Panc1 (cell line): Measurements from ENCODE around the gene GPSM1.

ENCODE experiments used
- POLR2AphosphoS5 ChIP-seq: IDR thresholded peaks from 2 replicates; pipeline ENCODE4 v1.6.1; 2012; ENCODE audit warnings: mild to moderate bottlenecking, low read depth, low read length, moderate library complexity
- SIN3A ChIP-seq: IDR thresholded peaks from 2 replicates; pipeline ENCODE4 v1.6.1; 2012; ENCODE audit warnings: low read depth, mild to moderate bottlenecking, low read length, moderate library complexity, borderline replicate concordance; ENCODE audit not compliant: insufficient read depth
- TF ChIP-seq, protein P1 (sequence below), 2 experiments: IDR thresholded peaks; 2 replicates each; pipeline ENCODE4 v1.6.1; 2011 to 2012; ENCODE audit warnings: low read depth in 2 of 2, control low read depth in 1 of 2, low read length in 1 of 2, mild to moderate bottlenecking in 1 of 2, moderate library complexity in 1 of 2; ENCODE audit not compliant: insufficient read depth in 1 of 2

DNA sequence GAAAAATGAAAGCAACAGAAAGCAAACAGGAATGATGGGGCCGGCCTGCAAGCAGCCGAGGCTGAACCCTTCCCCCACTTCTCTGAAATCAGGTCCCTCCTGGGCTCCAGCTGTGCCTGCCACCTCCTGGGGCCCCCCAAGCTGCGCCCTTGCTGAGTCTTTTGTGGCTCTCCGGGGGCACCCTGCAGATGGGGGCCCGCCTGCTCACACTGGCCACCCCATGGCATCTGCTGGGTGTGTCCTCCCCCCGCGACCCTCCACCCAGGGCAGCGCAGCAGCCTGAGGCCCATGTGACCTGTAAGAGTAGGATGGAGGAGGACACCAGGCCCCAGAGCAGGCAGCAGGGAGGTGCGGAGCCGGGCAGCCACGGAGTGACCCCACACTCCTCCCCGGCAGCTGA lies 5.7 kb downstream of the GPSM1 start:
- TF ChIP-seq POLR2AphosphoS5: no peak
- TF ChIP-seq SIN3A: no peak
- TF ChIP-seq, protein P1, sequence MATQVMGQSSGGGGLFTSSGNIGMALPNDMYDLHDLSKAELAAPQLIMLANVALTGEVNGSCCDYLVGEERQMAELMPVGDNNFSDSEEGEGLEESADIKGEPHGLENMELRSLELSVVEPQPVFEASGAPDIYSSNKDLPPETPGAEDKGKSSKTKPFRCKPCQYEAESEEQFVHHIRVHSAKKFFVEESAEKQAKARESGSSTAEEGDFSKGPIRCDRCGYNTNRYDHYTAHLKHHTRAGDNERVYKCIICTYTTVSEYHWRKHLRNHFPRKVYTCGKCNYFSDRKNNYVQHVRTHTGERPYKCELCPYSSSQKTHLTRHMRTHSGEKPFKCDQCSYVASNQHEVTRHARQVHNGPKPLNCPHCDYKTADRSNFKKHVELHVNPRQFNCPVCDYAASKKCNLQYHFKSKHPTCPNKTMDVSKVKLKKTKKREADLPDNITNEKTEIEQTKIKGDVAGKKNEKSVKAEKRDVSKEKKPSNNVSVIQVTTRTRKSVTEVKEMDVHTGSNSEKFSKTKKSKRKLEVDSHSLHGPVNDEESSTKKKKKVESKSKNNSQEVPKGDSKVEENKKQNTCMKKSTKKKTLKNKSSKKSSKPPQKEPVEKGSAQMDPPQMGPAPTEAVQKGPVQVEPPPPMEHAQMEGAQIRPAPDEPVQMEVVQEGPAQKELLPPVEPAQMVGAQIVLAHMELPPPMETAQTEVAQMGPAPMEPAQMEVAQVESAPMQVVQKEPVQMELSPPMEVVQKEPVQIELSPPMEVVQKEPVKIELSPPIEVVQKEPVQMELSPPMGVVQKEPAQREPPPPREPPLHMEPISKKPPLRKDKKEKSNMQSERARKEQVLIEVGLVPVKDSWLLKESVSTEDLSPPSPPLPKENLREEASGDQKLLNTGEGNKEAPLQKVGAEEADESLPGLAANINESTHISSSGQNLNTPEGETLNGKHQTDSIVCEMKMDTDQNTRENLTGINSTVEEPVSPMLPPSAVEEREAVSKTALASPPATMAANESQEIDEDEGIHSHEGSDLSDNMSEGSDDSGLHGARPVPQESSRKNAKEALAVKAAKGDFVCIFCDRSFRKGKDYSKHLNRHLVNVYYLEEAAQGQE (IDR thresholded peaks at IDR 0.05; ENCODE audit: insufficient read depth in 1 of 2, low read depth in 2 of 2, low read length in 1 of 2): no peak
